MM.1S (cell line): ENCODE data around the gene SPINK1.

Experiments used
- CTCF ChIP-seq: fragments of 300-600 bp; sonication (generic); IDR thresholded peaks from 2 replicates; pipeline ENCODE4 v1.5.1; 2016; ENCODE audit warnings: antibody characterized with exemption, low read length, mixed read lengths
- EZH2 ChIP-seq: fragments of 300-600 bp; sonication (generic); optimal IDR thresholded peaks from 2 replicates; pipeline ENCODE3; 2017; ENCODE audit warnings: low read depth, mild to moderate bottlenecking, antibody characterized with exemption, low read length, mixed read lengths
- EZH2phosphoT487 ChIP-seq: fragments of 300-600 bp; sonication (generic); IDR thresholded peaks from 2 replicates; pipeline ENCODE4 v1.6.1; 2018; ENCODE audit warnings: antibody characterized with exemption, low read length

DNA sequence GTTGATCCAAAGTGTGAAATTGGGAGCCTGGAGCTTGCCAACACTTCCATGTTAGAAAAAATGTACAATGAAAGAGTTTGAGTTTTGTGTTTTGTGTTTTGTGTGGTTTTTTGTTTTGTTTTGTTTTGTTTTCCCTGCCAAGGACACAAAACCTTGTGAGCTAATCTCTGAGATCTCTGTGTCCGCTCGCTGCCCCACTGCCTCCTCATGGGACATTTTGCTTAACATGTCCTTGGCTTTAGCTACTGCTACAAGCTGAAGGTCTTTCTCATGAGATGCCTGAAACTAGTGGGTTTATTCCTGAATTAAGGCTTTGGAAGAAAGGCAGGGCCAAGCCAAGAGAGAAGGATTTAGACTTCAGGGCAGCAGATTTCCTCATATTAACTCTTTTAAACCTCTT is 41.7 kb downstream of the SPINK1 start:
- no peak for TF ChIP-seq CTCF
- TF ChIP-seq EZH2, result no peak
- no peak for TF ChIP-seq EZH2phosphoT487
